GM10847 (cell line): ENCODE measurements around the gene SLC4A9.

Experiments used
- POLR2A ChIP-seq: IDR thresholded peaks from 2 replicates; pipeline ENCODE4 v1.6.1; 2011; ENCODE audit not compliant: insufficient read length; ENCODE audit errors: extremely low read depth

The SLC4A9 gene, protein sequence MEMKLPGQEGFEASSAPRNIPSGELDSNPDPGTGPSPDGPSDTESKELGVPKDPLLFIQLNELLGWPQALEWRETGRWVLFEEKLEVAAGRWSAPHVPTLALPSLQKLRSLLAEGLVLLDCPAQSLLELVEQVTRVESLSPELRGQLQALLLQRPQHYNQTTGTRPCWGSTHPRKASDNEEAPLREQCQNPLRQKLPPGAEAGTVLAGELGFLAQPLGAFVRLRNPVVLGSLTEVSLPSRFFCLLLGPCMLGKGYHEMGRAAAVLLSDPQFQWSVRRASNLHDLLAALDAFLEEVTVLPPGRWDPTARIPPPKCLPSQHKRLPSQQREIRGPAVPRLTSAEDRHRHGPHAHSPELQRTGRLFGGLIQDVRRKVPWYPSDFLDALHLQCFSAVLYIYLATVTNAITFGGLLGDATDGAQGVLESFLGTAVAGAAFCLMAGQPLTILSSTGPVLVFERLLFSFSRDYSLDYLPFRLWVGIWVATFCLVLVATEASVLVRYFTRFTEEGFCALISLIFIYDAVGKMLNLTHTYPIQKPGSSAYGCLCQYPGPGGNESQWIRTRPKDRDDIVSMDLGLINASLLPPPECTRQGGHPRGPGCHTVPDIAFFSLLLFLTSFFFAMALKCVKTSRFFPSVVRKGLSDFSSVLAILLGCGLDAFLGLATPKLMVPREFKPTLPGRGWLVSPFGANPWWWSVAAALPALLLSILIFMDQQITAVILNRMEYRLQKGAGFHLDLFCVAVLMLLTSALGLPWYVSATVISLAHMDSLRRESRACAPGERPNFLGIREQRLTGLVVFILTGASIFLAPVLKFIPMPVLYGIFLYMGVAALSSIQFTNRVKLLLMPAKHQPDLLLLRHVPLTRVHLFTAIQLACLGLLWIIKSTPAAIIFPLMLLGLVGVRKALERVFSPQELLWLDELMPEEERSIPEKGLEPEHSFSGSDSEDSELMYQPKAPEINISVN

DNA sequence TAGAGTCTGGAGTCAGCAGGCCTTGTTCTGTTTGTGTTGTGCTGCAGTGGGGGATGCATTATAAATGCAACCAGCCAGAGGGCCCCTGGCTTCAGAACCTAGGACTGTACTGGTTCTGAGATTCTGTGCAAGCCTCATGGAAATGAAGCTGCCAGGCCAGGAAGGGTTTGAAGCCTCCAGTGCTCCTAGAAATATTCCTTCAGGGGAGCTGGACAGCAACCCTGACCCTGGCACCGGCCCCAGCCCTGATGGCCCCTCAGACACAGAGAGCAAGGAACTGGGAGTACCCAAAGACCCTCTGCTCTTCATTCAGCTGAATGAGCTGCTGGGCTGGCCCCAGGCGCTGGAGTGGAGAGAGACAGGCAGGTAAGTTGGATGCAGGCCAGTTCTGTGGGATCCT, at the start of gene SLC4A9:
Gene SLC4A9, plus strand, starts transcription at position 94 of the 400 bp plus-strand sequence. Its CDS starts 43 bp downstream, at position 137.
- TF ChIP-seq POLR2A = no peak

DNA sequence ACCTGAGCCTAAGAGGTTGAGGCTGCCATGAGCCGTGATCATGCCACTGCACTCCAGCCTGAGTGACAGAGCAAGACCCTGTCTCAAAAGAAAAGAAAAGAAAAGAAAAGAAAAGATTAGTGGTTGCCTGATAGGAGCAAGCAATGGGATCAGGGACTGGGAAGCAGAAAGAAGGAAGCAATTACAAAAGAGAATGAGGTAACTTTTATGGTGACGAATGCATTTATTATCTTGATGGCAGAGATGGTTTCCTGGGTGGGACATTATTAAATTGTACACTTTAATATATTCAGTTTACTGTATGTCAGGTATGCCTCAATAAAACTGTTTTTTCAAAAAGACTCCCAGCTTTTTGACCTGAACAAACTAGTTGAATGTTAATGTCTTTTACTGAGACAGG, 49.6 kb upstream of the SLC4A9 start:
- TF ChIP-seq POLR2A = no peak

DNA sequence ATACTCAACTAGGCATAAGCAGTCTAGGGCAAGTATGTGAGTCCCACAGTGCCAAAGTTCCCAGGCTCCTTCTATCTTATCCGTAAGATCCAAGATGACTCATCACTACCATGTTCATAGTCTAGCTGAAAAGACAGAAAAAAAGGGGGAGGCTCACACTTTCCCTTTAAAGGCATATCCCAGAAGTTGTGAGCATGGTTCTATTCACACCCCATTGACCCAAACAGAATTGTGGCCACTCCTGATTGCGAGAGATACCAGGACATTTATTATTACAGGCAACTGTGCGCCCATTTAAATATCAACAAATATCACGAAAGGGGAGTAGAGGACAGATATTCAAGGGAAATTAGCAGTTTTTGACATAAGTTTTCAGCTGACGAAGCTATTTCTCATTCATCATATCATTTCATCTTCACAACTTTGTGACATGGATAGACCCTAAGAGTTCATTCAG, 49.0 kb upstream of the SLC4A9 start:
- no peak for TF ChIP-seq POLR2A

DNA sequence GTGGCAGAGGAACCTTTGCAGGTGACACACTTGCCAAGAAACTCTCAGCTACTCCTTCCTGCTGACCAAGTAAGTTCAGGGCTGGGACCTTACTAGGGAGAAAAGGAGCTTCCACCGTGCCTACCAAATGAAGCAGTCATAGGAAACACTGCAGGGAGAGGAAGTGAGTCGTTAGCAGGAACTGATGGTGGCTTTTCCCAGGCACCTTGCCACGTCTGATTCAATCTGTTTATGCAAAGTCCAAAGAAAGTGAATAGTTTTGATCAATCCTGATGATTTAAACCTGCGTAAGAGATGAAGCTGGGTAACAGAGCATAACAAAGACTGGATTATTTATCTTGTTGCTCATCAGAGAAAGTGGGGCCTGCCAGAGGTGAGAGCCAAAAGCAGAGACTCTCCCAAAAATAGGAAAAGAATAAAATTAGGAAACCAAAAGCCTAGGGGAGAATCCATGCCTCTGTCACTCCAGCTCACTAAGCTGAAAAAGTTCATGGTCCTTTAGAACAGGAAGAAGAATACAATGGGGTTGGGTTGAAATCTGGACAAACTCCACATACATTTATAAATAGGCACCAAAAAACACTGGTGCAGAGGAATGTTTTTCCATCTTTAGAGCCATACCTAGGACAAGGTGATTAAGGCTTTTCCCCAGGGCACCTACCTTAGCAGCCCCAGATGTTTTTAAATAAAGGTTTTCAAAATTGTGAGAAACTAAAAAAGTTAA, 47.8 kb upstream of the SLC4A9 start:
- TF ChIP-seq POLR2A = no peak

DNA sequence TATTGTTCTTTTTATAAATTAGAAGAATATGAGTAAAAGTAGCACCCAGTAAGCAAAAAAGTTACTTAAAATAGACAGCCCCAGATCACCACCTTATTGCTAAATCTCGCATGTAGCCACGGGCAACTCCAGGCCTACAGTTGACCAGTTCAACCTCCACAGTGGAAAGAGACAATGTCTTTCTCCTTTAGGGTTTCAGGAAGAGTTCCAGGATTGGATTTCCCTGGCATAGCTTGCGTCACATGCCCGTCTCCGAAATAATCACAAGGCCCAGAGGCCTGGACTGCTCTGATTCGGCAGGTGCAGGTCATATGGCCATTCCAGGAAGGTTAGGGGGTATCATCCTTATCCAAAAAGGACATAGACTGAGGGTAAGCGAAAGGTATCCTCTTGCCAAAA, 47.2 kb upstream of the SLC4A9 start:
- TF ChIP-seq POLR2A = no peak

DNA sequence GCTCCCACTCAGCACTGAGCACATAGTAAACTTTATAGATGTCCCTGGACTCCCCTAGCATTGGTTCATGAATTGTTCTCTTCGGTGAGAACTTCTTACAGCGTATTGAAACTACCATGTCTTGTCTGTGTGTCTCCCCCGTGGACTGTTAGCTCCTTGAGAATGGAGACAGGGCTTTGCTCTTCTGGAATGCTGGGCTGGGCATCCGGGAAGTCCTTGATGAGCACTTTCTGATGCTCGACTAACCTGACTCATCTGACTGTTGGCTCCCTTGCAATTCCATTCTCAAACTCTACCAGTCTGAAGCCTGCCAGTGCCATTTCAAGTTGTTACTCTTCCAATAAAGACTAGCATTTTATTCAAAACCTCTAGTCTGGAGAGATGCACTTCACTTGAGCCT, 42.1 kb upstream of the SLC4A9 start:
- TF ChIP-seq POLR2A = no peak

DNA sequence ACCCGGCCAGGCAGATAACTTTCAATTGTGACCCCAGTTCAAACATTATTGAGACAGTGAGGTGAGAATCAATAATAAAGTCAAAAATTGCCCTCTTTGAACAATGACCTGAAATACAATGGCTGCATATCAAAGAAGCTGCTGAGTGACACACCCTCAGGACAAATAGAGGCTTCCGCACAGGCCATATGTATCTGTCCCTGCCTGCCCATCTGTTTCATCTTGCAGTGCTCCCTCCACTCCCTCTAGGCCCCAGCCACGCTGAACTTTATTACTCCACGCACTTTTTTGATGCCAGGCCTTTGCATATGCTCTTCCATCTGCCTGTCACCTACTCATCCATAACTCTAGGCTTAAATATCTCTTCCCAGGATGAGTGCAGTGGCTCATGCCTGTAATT, 41.2 kb upstream of the SLC4A9 start:
- TF ChIP-seq POLR2A = no peak

DNA sequence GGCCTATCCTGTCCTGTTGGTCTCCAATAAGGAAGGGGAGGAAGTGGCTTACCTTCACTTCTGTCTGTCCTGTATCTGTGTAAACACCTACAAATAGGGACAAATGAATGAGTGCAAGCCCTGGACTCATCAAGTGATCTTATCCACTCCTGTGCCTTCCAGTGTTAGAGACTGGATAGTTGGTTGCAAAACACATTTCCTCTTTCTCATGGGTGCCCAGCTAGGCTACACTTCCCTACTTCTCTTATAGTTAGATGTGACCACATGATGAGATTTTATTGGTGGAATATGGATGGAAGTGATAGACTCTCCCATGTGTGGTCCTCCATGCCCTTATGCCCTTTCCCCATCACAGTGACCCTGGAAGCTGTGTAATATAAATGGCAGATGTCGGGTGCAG, 40.2 kb upstream of the SLC4A9 start:
- no peak for TF ChIP-seq POLR2A

DNA sequence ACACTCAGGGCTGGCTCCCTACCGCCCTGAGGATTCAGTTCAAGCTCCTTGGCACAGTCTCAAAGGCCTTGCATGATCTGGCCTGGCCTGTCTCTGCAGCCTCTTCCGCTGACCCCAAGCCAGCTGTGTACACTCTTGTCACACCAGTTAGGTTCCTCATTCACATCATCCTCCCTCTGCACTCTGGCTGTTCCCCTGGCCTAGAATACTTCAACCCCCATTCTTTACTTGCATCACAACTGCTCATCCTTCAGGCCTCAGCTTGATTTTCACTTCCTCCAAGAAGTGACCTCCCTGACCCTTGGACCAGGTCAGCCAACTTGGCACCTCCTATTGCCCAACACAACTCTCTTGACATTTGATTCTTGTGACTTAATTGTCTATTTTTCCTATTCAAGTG, 38.2 kb upstream of the SLC4A9 start:
- TF ChIP-seq POLR2A = no peak

DNA sequence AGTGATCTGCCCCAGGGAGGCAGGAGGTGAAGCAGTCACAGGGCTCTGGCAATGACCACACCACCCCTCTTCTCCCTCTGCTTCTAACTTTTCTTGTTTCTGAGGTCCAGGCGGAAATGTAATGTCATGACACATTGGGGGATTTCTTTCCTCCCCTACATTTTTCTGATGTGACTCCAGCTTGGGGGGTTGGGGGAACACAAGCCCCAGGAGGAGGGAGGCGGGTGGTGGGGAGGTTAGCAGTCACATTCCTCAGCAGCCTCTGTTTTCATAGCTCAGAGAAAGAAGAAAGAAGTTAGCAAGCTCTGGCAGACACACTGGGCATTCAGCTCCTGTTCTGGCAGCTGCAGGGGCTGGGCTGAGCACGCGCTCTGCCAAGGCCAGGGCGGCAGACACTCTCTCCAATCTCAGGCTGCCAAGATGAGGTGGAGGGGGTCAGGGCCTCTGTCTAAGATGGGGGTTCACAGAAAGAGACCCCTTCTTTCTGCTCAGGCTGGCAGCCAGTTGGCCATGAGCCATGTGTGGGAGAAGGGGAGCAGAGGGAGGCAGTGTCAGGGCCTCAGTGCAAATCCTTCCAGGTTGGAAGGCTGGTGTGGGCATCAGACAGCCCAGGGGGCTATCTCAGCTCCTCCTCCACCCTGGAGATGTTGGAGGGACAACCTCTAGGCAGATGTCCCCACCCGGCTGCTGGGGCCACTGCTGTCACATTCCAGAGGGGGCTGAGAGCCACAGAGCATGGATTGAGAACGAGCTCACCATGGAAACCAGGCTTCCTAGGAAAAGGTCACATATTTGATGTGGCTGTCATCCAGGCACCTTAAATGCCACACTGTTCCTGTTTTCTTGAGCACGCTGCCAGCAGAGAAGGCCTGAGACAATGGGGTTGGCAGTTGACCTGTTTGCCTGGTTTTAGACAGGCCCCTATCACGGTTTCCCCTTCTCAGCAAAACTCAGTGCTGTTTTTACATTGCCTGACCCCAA, 37.0 kb upstream of the SLC4A9 start:
- no peak for TF ChIP-seq POLR2A

DNA sequence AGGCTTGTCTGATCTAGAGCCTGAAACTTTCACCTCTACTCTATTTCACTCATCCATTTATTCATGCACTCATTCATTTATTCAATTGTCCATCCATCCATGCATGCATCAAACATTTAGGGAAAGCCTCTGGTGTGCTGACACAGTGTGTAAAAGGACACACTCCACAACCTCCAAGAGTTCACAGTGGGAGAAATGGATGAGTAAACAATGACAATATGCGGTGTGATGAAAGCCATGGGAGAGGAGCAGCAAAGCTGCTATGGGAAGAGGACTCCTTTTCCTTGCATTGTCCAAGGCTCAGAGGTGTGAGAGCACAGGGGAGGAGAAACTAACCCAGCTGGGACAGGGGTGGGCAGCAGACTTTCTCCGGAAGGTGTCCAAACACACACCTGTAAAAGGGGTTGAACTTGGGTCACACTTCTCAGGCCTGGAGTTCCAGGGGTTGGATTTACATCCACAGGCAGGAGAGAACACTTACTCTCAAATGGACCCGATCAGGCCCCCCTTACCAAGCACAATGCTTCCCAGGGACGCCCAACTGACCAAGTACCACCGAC, 35.9 kb upstream of the SLC4A9 start:
- no peak for TF ChIP-seq POLR2A

DNA sequence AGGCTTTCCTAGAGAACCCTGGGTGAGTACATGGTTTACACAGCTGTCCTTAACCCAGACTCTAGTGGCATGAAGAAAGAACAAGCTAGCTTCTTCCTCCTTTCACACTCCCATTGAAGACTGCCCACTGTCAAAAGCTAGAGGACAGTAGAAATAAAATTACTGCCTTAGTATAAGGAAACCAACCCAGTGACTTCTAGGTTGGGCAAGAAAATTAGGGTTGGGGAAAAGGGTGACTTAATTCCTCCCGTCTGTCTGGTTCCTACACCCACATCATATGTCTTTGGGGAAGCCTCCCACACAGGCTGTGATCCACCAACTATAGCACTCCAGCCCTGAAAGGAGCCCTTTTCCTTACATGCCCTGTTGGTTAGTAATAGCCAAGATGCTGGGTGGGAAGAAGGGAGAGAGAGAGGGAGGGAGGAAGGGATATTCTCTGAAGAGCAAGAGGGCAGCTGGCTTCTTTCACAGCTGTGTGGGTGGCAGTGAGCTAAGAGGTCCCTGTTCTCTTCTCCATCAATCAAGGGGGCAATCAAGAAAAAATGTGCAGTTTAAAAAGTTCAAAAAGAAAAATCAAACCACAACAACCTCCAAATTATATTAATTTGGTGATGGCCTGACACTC, 35.3 kb upstream of the SLC4A9 start:
- no peak for TF ChIP-seq POLR2A

DNA sequence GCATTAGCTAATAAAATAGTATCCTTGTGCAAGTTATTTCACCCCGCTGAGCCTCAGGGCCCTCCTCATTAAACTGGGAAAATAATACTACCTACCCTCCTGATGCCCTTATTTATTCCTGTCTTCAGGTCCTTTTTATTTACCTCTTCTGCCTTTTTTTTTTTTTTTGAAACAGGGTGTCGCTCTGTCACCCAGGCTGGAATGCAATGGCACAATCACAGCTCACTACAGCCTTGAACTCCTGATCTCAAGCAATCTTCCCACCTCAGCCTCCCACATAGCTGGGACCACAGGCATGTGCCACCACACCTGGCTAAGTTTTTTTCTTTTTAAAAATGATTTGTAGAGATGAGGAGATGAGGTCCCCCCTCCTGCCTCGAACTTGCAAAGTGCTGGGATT, 34.5 kb upstream of the SLC4A9 start:
- TF ChIP-seq POLR2A = no peak

DNA sequence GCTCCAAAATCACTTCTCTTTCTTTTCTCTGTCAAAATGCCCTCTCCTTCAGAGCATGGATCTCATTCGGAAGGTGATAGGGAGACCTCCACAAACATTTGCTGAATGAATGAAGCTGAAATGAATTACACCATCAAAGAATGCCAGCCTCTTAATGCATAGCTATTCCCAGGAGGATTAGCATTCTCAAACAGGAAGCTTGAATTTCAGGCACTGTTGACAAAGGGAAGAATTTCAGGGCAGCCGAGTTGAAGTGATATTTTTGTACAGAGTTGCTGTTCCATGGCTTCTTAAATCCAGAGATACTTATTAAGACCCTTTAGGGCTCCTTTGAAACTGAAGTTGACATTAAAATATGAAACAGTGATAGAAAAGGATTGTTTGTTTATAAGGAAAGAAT, 32.4 kb upstream of the SLC4A9 start:
- TF ChIP-seq POLR2A = no peak
